OCI-M1 (cell line): ENCODE results near the gene PTGIR.

Experiments
- DNase-seq: peaks from one replicate; lab custom pipeline; 2025; lab: John Stamatoyannopoulos, UW

Gene PTGIR

GRCh38 chr19:46639358-46640182, 14.7 kb upstream of the PTGIR start:
- DNase-seq = peak; percentile 69

DNA sequence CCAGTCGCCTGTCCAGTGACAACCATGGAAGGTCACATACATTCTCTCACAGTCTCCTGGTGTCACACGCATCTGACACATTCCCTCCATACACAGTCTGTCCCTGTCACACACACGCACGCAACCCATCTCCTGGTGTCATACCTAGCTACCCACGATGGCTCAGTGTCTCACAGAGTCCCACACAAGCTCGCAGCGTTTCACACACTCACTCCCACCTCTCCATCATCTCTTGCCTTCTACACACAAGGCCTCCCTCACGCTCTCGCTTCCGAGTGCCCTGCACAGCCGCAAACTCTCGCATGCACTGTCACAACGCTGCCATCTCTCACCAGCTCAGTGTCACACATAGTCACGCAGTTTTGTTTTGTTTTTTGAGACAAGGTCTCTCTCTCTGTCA, 12.3 kb upstream of the PTGIR start:
- DNase-seq = no peak

- DNase-seq = peak; percentile 64
Observed at GRCh38 chr19:46635920-46636761, 11.3 kb upstream of the PTGIR start, which contains the start of gene GNG8. GNG8 (minus strand) TSS chr19:46636202; CDS start chr19:46634682, 1,520 bp downstream.

DNA sequence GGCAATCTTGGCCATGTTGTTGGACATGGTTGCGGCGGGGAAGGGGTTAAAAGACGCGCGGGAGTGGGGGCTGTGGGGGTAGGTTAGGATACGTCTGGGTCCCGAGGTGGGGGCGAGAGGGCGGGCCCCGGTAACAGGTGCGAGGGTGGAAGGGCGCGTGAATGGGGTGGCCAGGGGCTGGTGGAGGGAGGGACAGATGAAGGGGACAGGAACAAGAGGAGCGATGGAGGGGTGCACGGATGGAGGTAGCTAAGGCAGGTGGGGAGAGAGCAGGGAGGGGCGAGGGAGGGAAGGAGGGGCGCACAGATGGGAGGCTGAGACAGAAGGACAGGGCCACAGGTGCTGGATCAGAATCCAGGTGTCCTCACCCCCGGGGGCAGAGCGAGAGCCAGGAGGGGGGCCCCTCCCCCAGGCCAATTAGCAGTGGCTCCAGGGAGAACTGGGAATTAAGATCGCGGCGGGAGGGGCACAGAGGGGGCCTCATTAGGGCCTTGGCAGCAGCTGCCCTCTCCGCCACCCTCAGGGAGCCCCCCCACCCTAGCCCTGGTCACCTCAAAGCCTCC, 9.8 kb upstream of the PTGIR start:
- DNase-seq = no peak

DNA sequence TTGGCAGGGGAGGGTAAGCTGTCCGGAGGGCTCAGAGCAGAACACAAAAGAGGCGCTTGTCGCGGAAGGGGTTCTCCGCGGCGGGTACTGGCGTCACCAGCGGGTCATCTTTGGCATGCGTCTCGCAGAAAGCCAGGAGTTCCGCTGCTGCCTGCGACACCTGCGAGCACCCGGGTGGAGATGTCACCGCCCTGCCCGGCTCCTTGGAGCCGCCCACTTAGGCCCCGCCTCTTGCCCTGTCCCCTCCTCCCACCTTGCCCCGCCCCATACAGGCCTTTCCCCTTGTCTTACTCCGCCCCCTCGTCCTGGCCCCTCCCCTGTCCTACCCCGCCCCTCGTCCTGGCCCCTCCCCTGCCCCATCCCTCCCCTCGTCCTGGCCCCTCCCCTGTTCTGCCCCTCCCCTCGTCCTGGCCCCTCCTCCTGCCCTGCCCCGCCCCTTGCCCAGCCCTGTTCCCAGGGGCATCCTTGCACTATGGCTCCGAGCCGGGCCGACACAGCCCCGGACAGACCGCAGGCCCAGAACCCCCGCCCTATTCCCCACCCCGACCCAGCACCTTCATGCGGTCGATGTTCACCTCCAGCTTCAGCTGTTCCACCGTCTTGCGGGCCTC, 9.3 kb upstream of the PTGIR start:
- DNase-seq = peak; percentile 93

DNA sequence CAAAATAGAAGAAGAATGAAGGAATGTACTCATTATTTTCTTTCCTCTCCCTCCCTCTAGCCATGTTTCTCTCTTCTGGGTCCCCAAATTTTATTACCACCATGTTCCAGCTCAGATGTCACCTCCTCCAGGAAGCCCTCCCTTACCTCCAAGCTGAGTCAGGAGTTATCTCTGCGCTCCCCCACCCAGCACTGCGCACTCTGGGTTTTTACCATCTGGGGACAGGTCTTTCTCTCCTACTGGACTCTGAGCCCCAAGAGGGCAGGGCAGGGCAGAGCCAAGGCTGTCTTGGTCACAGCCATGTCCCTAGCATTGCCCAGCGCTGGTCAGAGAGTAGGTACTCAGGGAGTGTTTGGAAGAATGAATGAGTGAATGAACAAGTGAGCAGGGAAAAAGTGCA, 8.2 kb upstream of the PTGIR start:
- DNase-seq = no peak

- DNase-seq = no peak
Observed at GRCh38 chr19:46631481-46631880, 6.6 kb upstream of the PTGIR start.

DNA sequence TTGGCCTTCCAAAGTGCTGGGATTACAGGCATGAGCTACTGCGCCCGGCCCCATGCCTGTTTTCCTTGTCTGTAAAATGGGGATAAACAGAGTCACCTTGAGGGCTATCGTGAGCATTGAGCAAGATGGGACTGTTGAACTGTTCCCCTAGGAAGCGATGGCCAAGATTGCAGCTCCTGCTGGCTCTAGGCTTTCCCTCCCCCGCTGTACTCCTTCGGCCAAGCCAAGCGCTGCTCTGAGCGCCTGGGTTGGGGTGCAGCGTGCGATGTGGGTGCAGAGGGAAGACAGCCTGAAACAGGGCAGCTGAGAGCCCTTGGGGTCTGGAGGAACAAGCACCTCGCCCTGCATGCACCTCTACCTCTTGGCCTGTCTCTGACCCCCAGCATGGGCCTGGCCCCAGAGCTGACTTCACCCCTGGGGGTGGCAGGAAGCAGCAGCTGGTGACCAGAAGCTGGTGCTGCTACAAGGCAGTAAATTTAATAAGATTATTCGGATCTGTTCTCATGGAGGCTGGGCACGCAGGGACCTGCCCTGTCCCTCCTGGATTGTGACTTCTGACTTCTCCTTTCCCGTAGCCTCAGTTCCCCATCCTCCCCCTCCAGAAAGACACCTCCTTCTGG, 5.8 kb upstream of the PTGIR start:
- DNase-seq = no peak

- DNase-seq = peak; percentile 95
Observed at GRCh38 chr19:46629546-46630025, 4.7 kb upstream of the PTGIR start.

- peak; percentile 63 for DNase-seq
Observed at GRCh38 chr19:46628970-46629369, 4.1 kb upstream of the PTGIR start.

GRCh38 chr19:46626446-46626845, 1.6 kb upstream of the PTGIR start:
- no peak for DNase-seq

DNA sequence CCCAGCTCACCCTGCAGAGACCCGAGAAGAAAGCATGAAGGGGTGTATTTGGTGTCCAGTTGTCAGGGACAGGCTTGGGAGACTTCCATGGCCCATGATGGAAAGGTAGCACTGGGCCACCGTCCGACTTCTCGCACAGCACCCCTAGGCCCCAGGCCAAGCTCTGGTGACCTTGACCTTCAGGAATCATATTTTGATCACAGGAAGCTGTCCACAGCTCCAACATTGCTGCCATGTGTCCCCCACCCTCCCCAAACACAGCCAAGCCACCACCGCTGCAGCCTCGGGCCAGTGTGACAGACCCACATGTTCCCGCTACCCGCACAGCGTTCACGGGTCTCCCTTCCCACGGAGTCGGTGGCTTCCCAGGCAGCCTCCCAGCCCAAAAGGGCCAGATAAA, 842 bp upstream of the PTGIR start:
- no peak for DNase-seq

- no peak for DNase-seq
Observed at GRCh38 chr19:46623915-46624502, 880 bp downstream of the PTGIR start.

DNA sequence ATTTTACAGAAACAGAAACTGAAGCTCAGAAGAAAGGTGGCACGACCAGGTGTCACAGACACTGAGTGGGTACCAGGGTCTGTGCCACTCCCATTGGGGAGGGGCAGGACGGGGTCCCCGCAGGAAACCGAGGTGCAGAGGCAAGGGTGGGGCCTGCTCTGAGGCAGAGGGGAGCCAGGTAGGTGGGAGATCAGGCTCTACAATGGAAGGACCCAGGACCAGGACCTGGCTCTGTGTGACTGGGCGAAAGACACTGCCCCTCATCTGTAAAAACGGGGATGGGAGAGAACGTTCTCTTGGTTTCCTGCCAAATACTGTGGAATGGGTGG, 2.8 kb downstream of the PTGIR start:
- no peak for DNase-seq

- DNase-seq = no peak
Observed at GRCh38 chr19:46621191-46622117, 3.4 kb downstream of the PTGIR start.

- no peak for DNase-seq
Observed at GRCh38 chr19:46620716-46621115, 4.2 kb downstream of the PTGIR start.

DNA sequence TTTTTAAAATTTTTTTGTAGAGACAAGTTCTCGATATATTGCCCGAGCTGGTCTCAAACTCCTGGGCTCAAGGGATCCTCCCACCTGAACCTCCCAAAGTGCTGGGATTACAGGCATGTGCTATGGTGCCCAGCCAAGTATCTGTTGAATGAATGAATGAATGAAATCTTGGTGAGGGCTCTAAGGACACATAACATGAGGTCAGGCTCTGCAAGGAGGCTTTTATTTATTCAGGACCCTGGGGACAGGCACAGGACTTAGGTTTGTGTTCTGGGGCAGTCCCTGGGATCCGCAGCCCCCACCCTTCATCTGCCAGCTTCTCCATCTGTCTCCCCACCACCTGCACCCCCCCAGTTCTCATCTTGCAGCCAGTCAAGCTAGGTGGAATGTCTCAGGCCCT, 4.6 kb downstream of the PTGIR start:
- no peak for DNase-seq

DNA sequence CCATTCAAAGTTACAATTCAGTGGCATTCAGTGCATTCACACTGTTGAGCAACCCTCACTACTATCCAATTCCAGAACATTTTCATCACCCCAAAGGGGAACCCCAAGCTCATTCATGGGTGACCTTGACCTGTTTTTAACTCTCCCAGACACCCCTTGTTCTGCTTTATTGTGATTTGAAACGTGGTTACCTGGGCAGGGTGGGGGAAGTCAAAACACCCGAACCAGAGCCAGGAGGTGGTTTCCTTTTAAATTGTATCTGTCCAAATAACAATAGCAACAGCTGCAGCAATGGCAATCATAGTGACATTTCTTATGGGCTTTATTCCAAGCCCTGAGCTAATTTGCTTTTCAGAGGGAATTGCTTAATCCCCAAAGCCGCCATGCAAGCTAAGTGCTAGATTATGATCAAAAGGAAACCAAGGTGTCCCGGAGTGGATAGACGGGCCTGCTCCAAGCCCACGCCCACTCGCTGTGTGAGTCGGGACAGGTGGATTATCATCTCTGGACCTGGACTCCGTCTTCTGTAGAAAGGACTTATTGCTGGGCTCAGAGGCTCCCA, 6.1 kb downstream of the PTGIR start:
- DNase-seq = no peak

- DNase-seq = no peak
Observed at GRCh38 chr19:46617601-46618000, 7.3 kb downstream of the PTGIR start.
